Chondrocyte (in vitro differentiated cells): ENCODE data around the gene PTPN4. TPM values are rescaled to one million over a fixed set of nuclear protein-coding genes. Genes with fewer than 3 reads are reported as not detected.

Experiments used
- DNase-seq: peaks from one replicate; pipeline ENCODE4 v3.0.0; 2021; ENCODE audit warnings: mixed read lengths, low spot score
- H3K27ac Mint-ChIP-seq: one replicate; pipeline ENCODE4 v1.8.0; 2021; ENCODE audit warnings: mild to moderate bottlenecking, moderate library complexity, mixed read lengths; ENCODE audit not compliant: unreplicated experiment
- H3K27me3 Mint-ChIP-seq: 2 replicates; pipeline ENCODE4 v1.8.0; 2021; ENCODE audit warnings: low read depth, mixed read lengths
- H3K36me3 Mint-ChIP-seq: 2 replicates; pipeline ENCODE4 v1.8.0; 2021; ENCODE audit warnings: low read depth, mixed read lengths
- H3K4me1 Mint-ChIP-seq: 2 replicates; pipeline ENCODE4 v1.8.0; 2021; ENCODE audit warnings: low read depth, mild to moderate bottlenecking, mixed read lengths
- H3K4me3 Mint-ChIP-seq: one replicate; pipeline ENCODE4 v1.8.0; 2021; ENCODE audit warnings: mild to moderate bottlenecking, moderate library complexity, mixed read lengths; ENCODE audit not compliant: unreplicated experiment
- H3K9me3 Mint-ChIP-seq: 2 replicates; pipeline ENCODE4 v1.8.0; 2021; ENCODE audit warnings: low read depth, mixed read lengths
- total RNA-seq: library from RNA; stranded (reverse); gene quantifications from 3 replicates; pipeline ENCODE4 v1.2.1, GENCODE V29; 2021
- TF ChIP-seq, protein P1 (sequence below): fragments of 200-600 bp; sonication (generic); IDR thresholded peaks from 2 replicates; pipeline ENCODE4 v1.5.0; 2021; ENCODE audit warnings: antibody characterized with exemption, mild to moderate bottlenecking, moderate library complexity

PTPN4 gene
- total RNA-seq, 1 donor from 2014 or later: 24.2 TPM

DNA sequence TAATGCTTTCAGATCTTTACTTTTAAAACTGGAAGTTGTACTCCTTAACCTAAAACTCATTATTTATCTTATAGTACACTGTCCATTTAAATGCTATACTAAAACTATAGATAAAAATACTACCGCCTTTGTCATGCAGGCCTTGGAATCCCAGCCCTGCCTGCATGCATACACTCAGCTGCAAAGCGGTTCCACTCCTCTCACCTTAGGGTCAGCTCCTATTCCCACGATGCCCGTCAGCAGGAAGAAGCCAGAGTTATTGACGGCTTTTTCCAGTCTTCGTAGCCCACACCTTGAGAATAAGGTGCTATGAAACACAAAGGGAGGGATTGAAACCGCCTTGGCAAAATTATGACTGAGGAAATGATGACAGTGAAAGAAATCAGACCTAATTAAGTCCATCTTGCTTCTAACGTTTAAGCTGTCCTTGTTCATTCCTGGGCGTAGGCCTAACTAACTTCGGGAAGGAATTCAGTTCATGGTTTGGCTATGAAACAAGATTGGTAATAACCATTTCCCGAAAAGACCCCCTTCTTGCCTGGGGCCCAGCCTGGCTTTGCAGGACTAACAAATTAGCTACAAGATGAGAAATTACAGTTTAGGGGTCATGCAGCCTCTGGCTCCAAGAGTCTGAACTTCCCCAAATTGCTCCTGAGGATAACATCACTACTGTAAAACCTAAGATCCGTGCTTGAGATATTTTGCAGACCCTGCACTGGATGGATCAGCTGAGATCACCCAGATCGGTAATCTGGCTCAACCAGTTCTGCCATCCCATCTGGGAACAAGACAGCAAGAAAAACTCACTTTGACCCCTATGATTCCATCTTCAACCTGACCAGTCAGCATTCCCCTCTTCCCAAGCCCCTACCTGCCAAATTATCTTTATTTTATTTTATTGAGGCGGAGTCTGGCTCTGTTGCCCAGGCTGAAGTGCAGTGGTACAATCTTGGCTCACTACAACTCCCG is 270.2 kb downstream of the PTPN4 start:
- H3K36me3 Mint-ChIP-seq: peaks cover 5% of the 10 kb centered on the region
- H3K4me1 Mint-ChIP-seq: no peaks in the 10 kb centered on the region
- TF ChIP-seq, protein P1, sequence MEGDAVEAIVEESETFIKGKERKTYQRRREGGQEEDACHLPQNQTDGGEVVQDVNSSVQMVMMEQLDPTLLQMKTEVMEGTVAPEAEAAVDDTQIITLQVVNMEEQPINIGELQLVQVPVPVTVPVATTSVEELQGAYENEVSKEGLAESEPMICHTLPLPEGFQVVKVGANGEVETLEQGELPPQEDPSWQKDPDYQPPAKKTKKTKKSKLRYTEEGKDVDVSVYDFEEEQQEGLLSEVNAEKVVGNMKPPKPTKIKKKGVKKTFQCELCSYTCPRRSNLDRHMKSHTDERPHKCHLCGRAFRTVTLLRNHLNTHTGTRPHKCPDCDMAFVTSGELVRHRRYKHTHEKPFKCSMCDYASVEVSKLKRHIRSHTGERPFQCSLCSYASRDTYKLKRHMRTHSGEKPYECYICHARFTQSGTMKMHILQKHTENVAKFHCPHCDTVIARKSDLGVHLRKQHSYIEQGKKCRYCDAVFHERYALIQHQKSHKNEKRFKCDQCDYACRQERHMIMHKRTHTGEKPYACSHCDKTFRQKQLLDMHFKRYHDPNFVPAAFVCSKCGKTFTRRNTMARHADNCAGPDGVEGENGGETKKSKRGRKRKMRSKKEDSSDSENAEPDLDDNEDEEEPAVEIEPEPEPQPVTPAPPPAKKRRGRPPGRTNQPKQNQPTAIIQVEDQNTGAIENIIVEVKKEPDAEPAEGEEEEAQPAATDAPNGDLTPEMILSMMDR: no peak
- peaks cover 10% of the 10 kb centered on the region for H3K9me3 Mint-ChIP-seq
- H3K4me3 Mint-ChIP-seq: no peak overlapping the region
- no peak for DNase-seq
- H3K27ac Mint-ChIP-seq: no peak overlapping the region
- no peaks in the 10 kb centered on the region for H3K27me3 Mint-ChIP-seq

DNA sequence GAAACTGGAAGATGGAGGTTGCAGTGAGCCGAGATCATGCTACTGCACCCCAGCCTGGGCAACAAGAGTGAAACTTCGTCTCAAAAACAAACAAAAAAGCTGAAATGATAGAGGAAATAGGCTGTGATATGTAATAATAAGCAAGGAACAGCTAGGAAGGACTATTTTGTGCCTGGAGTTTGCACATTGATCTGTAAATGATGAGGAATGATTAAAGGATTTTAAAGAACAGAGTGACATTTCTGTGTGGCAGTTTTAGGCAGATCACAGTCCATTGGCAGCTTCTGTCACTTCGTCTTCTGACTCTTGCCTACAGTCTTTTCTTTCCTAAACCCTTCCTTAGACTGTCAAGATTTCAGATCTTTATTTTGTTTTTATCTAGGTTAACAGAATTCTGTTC is 272.6 kb downstream of the PTPN4 start:
- TF ChIP-seq, protein P1: no peak
- DNase-seq: no peak
- Mint-ChIP-seq H3K36me3 (peaks cover 2% of the 10 kb centered on the region), H3K27ac (no peak overlapping the region), H3K4me3 (no peak overlapping the region), H3K9me3 (no peaks in the 10 kb centered on the region), H3K27me3 (no peaks in the 10 kb centered on the region), H3K4me1 (peaks cover 10% of the 10 kb centered on the region)

Other genes starting within 250 kb of the PTPN4 start
- gene SCTR, start 235.4 kb upstream of the PTPN4 start, total RNA-seq: not detected in 3 replicates
- 0.45 to 0.65 TPM (median 0.46 TPM) in 3 replicates for gene CFAP221, start 215.5 kb upstream of the PTPN4 start, total RNA-seq
- 6.8 to 7.8 TPM (median 7.0 TPM) in 3 replicates for gene TMEM177, start 80.7 kb upstream of the PTPN4 start, total RNA-seq